ENCODE results near the gene PWWP2A. TPM values are rescaled to one million over a fixed set of nuclear protein-coding genes. Genes with fewer than 3 reads are reported as not detected.

Gene PWWP2A
- total RNA-seq, 4 donors from 2014 or later = 12.9 to 46.3 (median 28.1) TPM

- no peak for TF ChIP-seq CTCF (IDR thresholded peaks at IDR 0.05)
- TF ChIP-seq POLR2A (IDR thresholded peaks at IDR 0.05) = no peak
- Histone ChIP-seq H3K36me3 (no peaks in the 10 kb centered on the region), H3K27me3 (no peaks in the 10 kb centered on the region), H3K4me1 (no peaks in the 10 kb centered on the region), H3K9me3 (no peaks in the 10 kb centered on the region), H3K27ac (no peak overlapping the region), H3K4me3 (no peak overlapping the region)
- intact Hi-C loops (cut with DNase I; ENCODE audit: low total_unique reads) = no loop called here
- DNase-seq = no peak
These were observed 11.1 kb downstream of the PWWP2A start for GRCh38 chr5:160108124-160108523.

GRCh38 chr5:160105686-160106360, 13.4 kb downstream of the PWWP2A start:
- TF ChIP-seq POLR2A (IDR thresholded peaks at IDR 0.05) (no peak), CTCF (IDR thresholded peaks at IDR 0.05) (no peak)
- Histone ChIP-seq H3K27me3 (no peaks in the 10 kb centered on the region), H3K9me3 (no peaks in the 10 kb centered on the region), H3K4me3 (no peak overlapping the region), H3K36me3 (no peaks in the 10 kb centered on the region), H3K4me1 (no peaks in the 10 kb centered on the region), H3K27ac (no peak overlapping the region)
- DNase-seq = no peak
- intact Hi-C loops (cut with DNase I; ENCODE audit: low total_unique reads) = no loop called here

GRCh38 chr5:160097991-160098390, 21.3 kb downstream of the PWWP2A start:
- Histone ChIP-seq H3K27me3 (no peaks in the 10 kb centered on the region), H3K4me1 (no peaks in the 10 kb centered on the region), H3K36me3 (no peaks in the 10 kb centered on the region), H3K27ac (no peak overlapping the region), H3K4me3 (no peak overlapping the region), H3K9me3 (no peaks in the 10 kb centered on the region)
- intact Hi-C loops (cut with DNase I; ENCODE audit: low total_unique reads) = no loop called here
- TF ChIP-seq POLR2A (IDR thresholded peaks at IDR 0.05) (no peak), CTCF (IDR thresholded peaks at IDR 0.05) (no peak)
- no peak for DNase-seq

GRCh38 chr5:160096178-160096577, 23.1 kb downstream of the PWWP2A start:
- no peak for DNase-seq
- Histone ChIP-seq H3K27ac (no peak overlapping the region), H3K36me3 (no peaks in the 10 kb centered on the region), H3K4me1 (no peaks in the 10 kb centered on the region), H3K4me3 (no peak overlapping the region), H3K9me3 (no peaks in the 10 kb centered on the region), H3K27me3 (no peaks in the 10 kb centered on the region)
- intact Hi-C loops (cut with DNase I; ENCODE audit: low total_unique reads) = no loop called here
- TF ChIP-seq POLR2A (IDR thresholded peaks at IDR 0.05) (no peak), CTCF (IDR thresholded peaks at IDR 0.05) (no peak)

GRCh38 chr5:160092960-160093707, 26.1 kb downstream of the PWWP2A start:
- Histone ChIP-seq H3K27ac (no peak overlapping the region), H3K27me3 (no peaks in the 10 kb centered on the region), H3K4me3 (no peak overlapping the region), H3K9me3 (no peaks in the 10 kb centered on the region), H3K4me1 (no peaks in the 10 kb centered on the region), H3K36me3 (no peaks in the 10 kb centered on the region)
- TF ChIP-seq CTCF (IDR thresholded peaks at IDR 0.05) (no peak), POLR2A (IDR thresholded peaks at IDR 0.05) (no peak)
- intact Hi-C loops (cut with DNase I; ENCODE audit: low total_unique reads) = no loop called here
- no peak for DNase-seq
